GM18498 (cell line): ENCODE results near the gene SEC11C.
"Not testable (repeated sequence)": the region's sequence is repeated elsewhere in the genome, so short reads cannot be mapped to it uniquely, and the experiment has no call there.

ENCODE experiments used
- ATAC-seq: cut with Tn5 transposase; IDR thresholded peaks from one replicate; pipeline ENCODE4 v1.9.1; 2021; ENCODE audit warnings: mild to moderate bottlenecking, moderate library complexity; ENCODE audit not compliant: unreplicated experiment

SEC11C gene

DNA sequence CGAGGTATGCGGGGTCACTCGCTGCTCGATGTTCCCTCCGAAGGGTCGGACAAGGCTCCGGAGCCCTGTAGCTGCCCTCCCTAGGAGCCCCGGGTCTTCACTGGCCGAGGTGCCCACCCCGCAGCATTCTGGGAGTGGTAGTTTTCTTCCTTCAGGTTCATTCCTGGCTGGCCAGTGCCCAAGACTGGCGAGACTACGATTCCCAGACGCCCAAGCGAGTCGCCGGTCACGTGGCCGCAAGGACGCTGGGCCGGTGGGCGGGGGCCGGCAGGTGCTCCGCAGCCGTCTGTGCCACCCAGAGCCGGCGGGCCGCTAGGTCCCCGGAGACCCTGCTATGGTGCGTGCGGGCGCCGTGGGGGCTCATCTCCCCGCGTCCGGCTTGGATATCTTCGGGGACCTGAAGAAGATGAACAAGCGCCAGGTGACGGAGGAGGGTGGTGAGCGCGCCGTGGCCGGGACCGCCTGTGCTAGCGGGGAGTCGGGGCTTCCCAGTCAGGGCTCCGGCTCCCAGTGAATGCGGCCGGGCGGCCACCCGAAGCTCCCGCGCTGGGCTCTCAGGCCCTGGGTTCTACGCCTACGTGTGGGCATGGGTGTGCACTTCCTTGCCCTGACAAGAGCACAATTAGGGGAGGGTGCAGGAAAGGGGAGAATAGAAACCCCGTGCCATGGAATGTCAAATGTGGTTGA, at the start of gene SEC11C:
SEC11C (plus strand) TSS at position 270 of the 687 bp plus-strand sequence; CDS start at position 335, 65 bp downstream.
- ATAC-seq, result peak; percentile 82

- ATAC-seq, result no peak
Observed at GRCh38 chr18:59090966-59091603, 48.6 kb upstream of the SEC11C start.

GRCh38 chr18:59093668-59094067, 46.0 kb upstream of the SEC11C start:
- ATAC-seq, result no peak

DNA sequence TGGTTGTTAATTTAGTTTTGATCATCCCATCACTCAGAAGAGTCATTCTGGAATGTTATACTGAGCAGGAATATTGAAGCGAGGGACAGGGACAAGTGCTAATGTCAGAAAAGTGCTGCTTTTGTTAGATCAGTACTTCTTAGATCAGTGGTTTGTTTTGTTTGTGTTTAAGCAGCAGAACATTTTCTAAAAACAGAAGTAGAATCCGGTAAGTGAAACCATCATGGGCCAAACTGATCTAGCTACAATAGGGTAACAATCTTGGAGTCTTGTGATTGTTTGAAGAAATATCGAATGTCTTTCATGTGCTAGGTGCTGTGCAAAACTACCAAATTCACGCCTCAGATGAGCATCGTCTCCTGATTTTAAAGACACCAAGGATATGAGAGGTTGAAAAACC, 45.1 kb upstream of the SEC11C start:
- ATAC-seq, result no peak

GRCh38 chr18:59096098-59096789, 43.4 kb upstream of the SEC11C start:
- ATAC-seq, result no peak

DNA sequence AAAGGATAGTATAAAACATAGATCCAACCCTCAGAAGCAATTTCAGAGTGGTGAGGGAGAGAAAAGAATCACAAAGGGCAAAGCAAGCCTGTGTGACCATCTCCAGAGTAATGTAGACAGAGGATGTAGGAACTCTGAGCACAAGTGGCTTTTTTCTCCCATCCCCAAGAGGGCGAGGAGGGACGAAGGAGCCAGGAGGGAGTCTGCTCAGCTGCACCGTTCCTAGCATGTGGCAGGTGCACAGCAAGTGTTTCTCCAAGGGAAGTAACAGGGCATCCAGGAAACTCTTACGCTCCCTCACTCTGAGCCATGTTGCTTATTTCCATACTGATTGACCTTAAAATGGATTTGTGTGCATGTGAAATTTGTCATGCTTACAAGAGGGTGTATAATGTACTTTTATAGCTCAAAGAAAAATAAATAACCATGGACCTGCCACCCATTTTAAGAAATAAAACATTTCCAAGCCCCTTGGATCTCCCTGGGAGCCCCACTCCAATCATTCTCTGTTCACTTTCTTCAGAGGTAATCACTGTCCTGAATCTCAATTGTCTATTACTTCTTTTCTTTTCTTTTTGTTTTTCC, 37.8 kb upstream of the SEC11C start:
- ATAC-seq, result no peak

DNA sequence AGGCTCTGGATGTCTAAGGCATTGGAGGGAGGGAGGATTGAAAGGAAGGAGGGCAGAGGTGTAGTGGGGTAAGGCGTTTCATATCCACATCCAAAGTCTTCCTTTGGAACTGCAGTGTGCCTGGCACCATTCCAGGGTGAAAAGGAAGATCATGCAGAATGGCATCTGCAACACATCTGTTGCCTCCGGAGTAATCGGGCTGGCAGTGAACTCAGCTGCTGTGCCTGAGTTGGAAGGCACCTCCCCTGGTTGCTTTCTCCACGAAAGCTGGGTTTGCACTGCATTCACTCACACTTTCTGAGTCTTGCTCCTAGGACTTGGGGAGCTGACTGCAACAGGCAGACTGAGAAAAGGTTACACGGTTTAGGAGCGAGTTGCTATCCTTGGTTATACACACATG, 30.3 kb upstream of the SEC11C start:
- no peak for ATAC-seq

DNA sequence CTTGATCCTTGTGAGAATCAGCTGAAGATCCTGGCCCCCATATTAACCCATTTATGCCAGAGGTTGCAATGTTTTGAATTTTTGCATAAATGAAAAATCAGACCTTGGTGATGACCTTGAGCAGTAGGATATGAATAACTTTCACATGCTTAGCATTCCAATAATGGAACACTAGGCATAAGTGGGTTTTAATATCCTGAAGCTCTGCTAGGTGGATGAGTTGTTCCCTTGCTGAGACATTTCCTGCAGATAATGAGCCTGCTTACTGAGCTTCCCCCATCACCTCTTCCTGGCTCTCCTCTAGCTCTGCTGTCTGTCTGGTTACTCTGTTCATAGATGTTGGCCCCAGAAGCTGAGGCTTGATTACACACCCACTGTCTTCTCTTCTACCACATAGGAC, 25.5 kb upstream of the SEC11C start:
- no peak for ATAC-seq

DNA sequence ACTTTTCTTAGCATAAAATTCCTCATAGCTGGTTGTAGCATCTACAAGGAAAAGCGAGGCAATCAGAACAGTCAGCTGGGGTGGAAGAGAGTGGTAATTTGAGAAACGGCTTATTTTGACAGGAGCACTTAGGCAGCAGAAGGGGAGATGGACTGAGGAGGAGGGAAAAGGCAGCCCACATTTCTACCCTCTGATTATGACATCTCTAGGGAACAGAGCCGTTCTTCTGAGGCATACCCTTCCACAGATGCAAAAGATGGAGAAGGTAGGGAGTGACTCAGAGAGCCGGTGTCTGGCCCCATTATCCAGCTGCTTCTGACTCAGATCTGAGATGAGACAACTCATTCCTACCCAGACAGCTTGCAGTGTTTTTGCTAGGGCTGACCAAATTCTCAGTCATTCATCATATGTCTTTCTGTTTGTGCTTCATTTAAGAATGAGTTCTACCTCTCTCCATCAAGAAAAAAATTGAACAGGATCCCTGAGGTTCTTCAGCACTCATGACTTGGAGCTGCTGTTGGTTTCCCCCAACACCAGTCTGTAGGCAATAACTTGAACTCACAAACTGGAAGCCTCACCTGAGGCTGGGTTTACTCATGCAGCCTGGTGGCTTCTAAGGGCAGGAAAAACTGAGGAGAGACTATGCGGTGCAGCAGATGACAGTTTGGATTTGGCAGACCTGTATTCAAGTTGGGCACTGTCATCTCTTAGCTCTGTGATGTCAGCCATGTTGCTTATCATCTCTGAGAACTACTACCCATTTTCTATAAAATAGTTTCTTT, 15.9 kb upstream of the SEC11C start:
- ATAC-seq, result no peak

DNA sequence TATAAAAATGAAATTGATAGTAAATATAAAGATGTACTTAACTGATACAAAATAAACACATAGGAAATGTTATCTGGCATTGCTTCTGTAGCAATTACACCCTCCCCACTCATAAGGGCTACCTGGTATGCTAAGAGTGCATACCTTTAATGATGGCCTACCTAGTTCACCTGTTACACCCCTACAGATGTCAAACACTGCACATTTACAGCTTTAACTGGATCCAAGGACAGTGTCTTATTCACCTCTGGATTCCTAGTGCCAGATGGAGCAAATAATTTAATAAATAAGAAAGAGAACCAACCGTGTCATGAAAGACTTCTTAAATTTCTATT, 15.3 kb upstream of the SEC11C start:
- no peak for ATAC-seq

DNA sequence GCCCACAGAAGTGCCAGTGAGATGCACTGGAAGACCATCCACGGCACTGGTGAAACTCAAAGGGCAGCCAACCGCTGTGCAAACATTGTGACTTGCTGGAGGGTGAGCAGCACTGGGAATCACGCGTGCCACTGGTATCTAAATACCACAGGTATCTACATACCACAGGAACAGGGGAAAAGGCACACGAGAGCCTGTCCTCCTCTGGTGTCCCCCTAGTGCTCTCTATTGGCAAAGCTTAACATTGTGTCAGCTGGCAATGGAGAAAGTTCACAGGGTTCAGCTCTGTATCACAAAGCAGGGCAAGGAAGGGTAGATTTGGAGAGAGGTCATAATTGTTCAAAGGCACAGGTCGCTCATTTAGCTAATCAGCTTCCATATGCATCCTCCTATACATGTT, 12.6 kb upstream of the SEC11C start:
- no peak for ATAC-seq

GRCh38 chr18:59129951-59130703, 9.6 kb upstream of the SEC11C start:
- ATAC-seq, result no peak

DNA sequence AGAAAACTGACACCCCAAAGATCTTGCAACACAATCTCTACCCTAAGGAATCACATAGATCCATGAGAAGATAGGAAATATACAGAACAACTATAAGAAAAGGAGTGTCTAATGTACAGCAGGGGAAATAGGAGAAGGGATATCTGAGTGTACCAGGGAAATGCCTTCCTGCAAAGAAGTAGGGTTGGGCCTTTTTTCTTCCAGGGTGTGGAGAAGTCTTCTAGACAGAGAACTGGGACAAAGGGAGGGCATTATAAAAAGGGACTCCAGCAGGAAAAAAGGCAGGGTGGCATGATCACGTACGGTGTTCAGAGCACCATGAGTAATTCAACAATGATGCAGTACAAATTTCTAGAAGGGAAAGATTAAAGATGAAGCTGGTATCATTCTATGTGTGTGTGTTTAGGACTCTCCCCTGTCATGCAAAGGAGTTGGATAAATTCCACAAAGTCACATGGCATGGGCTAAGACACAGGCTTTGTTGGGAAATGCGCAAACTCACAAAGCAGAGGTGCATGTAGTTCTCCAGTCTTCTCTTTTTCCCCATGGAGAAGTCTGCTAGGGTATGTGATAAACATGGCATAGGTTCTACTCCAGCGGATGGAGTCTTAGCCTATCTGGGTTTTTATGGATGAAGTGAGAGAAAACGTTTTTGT, 6.7 kb upstream of the SEC11C start:
- no peak for ATAC-seq

DNA sequence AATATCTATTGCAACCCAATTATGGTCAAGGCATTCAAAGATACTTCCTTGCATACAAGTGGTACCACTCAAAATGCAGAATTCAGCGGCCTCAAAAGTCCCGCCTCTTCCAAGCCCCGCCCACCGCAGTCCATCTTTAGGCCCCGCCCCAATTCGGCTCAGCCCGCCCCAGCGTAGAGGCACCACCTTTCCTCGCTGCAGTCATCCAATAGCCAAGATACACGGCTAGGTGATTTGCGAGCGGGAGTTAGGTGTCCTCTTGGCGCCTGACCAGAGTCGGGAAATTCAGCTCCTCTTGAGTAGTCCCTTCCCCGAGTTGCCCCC, 431 bp upstream of the SEC11C start:
- peak; percentile 78 for ATAC-seq

DNA sequence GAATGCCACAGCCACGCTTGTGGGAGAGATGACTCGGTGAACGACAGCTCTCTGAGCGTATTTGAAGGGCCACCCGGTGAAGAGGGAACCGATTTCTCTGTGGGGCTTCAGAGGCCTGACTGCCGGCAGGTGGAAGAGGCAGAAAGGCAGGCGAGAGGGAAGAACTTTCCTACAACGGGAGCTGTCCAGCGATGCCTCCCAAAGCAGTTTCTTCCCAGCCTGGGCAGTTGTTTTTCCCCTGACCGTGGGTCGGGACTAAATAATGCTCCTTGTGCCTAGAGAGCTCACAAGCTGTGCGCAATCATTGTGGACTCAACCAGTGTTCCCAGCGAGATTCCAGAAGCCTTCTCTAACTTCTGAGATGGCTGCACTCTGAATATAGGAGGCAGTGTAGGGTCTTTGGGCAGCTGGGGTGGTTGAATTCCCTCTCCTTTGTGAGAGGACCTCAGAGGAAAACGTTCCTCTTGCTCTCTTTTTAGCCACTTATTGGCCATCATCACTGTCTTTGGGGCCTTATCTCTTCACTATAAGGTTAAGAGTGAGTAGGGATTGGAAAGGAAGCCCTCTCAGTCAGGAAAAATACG, 710 bp downstream of the SEC11C start:
- no peak for ATAC-seq

DNA sequence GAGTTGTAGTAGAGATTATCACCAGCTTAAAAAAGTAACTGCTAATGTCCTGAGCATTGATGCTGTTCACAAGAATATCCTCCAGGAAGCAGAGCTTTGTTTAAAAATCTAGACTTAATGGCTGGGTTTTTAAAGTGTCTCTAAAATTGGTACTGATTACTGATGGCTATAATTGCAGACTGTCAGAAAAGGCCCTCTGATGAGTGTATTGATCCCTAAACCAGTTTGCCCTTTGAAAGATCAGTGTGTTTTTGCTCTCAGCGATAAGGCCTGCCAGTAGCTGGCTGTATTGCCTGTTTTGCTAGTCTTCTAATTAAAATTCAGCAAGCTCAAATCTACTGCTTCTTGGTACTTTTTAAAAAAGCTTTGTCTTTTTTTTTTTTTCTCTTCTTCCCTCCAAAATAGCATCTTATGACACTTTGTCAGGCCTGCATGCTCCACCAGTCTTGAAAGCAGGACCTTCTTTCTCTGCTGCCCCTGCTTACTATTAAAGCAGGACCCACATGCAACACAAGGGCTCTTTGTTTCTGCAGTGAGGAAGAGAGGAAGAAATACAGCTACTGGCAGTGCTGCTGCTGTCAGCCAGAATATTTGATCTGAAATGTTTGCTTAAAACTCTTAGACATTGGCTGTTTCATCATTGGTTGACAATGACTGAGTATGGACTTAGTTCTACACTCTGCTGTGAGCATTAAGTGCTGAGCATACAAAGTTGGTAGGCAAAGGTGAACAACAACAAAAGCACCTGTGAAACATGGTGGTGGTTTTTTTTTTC, 1.8 kb downstream of the SEC11C start:
- no peak for ATAC-seq

DNA sequence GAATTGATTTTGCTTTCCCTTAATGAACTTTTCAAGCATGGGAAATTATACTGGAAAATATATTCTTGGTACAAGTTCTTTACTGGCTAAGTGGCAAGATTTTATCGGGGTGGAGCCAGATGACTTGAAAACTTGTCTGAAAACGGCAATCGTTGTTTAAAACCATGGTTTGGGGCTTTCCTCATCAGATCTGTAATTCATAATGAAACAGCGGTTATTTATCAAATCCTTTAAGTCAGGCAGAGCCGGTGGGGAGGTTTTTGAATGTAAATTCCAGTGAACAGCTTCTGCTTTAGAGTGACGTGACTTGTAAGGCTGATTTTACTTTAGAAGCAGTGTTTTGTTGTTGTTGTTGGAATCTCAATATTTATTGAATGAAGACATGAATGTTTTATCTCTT, 2.6 kb downstream of the SEC11C start:
- no peak for ATAC-seq

- not testable (repeated sequence) for ATAC-seq
Observed at GRCh38 chr18:59142800-59143416, 3.2 kb downstream of the SEC11C start.
